A549 (cell line): ENCODE results near the gene ESYT2. TPM values are rescaled to one million over a fixed set of nuclear protein-coding genes. Genes with fewer than 3 reads are reported as not detected.

Source experiments
- ATAC-seq, 2 experiments: fragments of 200-7000 bp in 1 of 2; fragments of >200 bp in 1 of 2; cut with Nextera tagmentation in 1 of 2; cut with Tn5 transposase in 1 of 2; 3 replicates each; pipeline versions ENCODE4 v1.8.0 to v1.9.1; 2018 to 2020; ENCODE audit warnings: mild to moderate bottlenecking in 1 of 2, moderate library complexity in 1 of 2
- CTCF ChIA-PET: fragments of 300-600 bp; sonication (Branson Sonifier 250); formaldehyde crosslinking; extraction: SDS; loops from one replicate; lab custom pipeline; 2021; ENCODE audit warnings: antibody characterized with exemption, inconsistent platforms; lab: Yijun Ruan, JAX
- POLR2A ChIA-PET: fragments of 350-600 bp; formaldehyde crosslinking; extraction: SDS; loops from one replicate; lab custom pipeline; 2021; ENCODE audit warnings: antibody characterized with exemption, inconsistent platforms; lab: Yijun Ruan, JAX
- DNase-seq, 2 experiments: peaks; one replicate each; pipeline versions ENCODE4 v3.0.0 to v3.0.0-alpha.2; 2011 to 2016; ENCODE audit warnings: low read depth in 1 of 2, low spot score in 1 of 2
- FAIRE-seq: peaks from 2 replicates; lab custom pipeline; 2011; peaks lifted over from hg19 to GRCh38; lab: Jason Lieb, UNC
- H3K27ac ChIP-seq, 2 experiments: fragments of >200 bp; sonication (Bioruptor Twin); formaldehyde crosslinking; 3 replicates each; pipeline ENCODE4 v1.5.1; 2016 to 2017
- H3K4me1 ChIP-seq: fragments of >200 bp; sonication (Bioruptor Twin); formaldehyde crosslinking; 3 replicates; pipeline ENCODE4 v1.6.1; 2016
- H3K4me2 ChIP-seq: fragments of >200 bp; sonication (Bioruptor Twin); formaldehyde crosslinking; 3 replicates; pipeline ENCODE4 v1.6.1; 2016
- H3K4me3 ChIP-seq: fragments of >200 bp; sonication (Bioruptor Twin); formaldehyde crosslinking; 3 replicates; pipeline ENCODE4 v1.5.1; 2016
- H3K9me3 ChIP-seq: fragments of >200 bp; sonication (Bioruptor Twin); formaldehyde crosslinking; 3 replicates; pipeline ENCODE4 v1.6.1; 2016
- CEBPB ChIP-seq, 2 experiments: fragments of >200 bp in 1 of 2; sonication (Bioruptor Twin) in 1 of 2; formaldehyde crosslinking in 1 of 2; IDR thresholded peaks; 2 replicates each; pipeline ENCODE4 v1.6.1; 2012 to 2016
- EHMT2 ChIP-seq: fragments of 200-600 bp; sonication (generic); IDR thresholded peaks from 2 replicates; pipeline ENCODE4 v1.6.1; 2016; ENCODE audit warnings: antibody characterized with exemption, low read depth, mild to moderate bottlenecking, moderate library complexity
- ESRRA ChIP-seq: fragments of 150-350 bp; IDR thresholded peaks from 2 replicates; pipeline ENCODE4 v1.6.1; 2014; ENCODE audit warnings: mild to moderate bottlenecking, low read length, borderline replicate concordance
- FOSB ChIP-seq: fragments of 250-450 bp; sonication (Bioruptor Pico); IDR thresholded peaks from 2 replicates; pipeline ENCODE4 v1.5.0; 2020; ENCODE audit warnings: mild to moderate bottlenecking, moderate library complexity
- FOXS1 ChIP-seq: fragments of 250-450 bp; sonication (Bioruptor Pico); IDR thresholded peaks from 2 replicates; pipeline ENCODE4 v1.5.0; 2020; ENCODE audit warnings: mild to moderate bottlenecking, moderate library complexity
- HDAC2 ChIP-seq: fragments of 200-600 bp; sonication (generic); IDR thresholded peaks from 2 replicates; pipeline ENCODE4 v1.6.1; 2016
- HMGXB4 ChIP-seq: fragments of 250-450 bp; sonication (Bioruptor Pico); IDR thresholded peaks from 2 replicates; pipeline ENCODE4 v1.5.0; 2021; ENCODE audit warnings: mild to moderate bottlenecking, moderate library complexity, borderline replicate concordance
- HOXB13 ChIP-seq: fragments of 250-450 bp; sonication (Bioruptor Pico); IDR thresholded peaks from 2 replicates; pipeline ENCODE4 v1.5.0; 2020; ENCODE audit warnings: low read depth, mild to moderate bottlenecking, moderate library complexity
- KDM1A ChIP-seq: fragments of 200-600 bp; sonication (generic); IDR thresholded peaks from 2 replicates; pipeline ENCODE4 v1.6.1; 2016; ENCODE audit warnings: low read depth, mild to moderate bottlenecking
- KDM5A ChIP-seq: fragments of 200-600 bp; sonication (generic); IDR thresholded peaks from 2 replicates; pipeline ENCODE4 v1.6.1; 2016; ENCODE audit warnings: antibody characterized with exemption, mild to moderate bottlenecking
- MAFK ChIP-seq: fragments of 450-650 bp; IDR thresholded peaks from 2 replicates; pipeline ENCODE4 v1.6.1; 2014; ENCODE audit not compliant: partially characterized antibody
- PBX3 ChIP-seq: IDR thresholded peaks from 2 replicates; pipeline ENCODE4 v1.6.1; 2012
- POLR2AphosphoS2 ChIP-seq: conservative IDR thresholded peaks from 2 replicates; pipeline ENCODE4 v1.6.1; 2012; ENCODE audit warnings: low read length, improper control_type of control experiment, inconsistent platforms
- SREBF2 ChIP-seq: fragments of 450-650 bp; IDR thresholded peaks from 2 replicates; pipeline ENCODE4 v1.6.1; 2014; ENCODE audit warnings: mild to moderate bottlenecking, moderate library complexity
- ZSCAN20 ChIP-seq: fragments of 250-450 bp; sonication (Bioruptor Pico); IDR thresholded peaks from 2 replicates; pipeline ENCODE4 v1.8.0; 2022; ENCODE audit warnings: mild to moderate bottlenecking, moderate library complexity
- WGBS: methylation state at CpG from one replicate; pipeline ENCODE4 v1.1.6; 2017; ENCODE audit errors: missing lambda C conversion rate; 5-methylcytosine and 5-hydroxymethylcytosine counted together
- polyA plus RNA-seq, 4 experiments: library from polyadenylated mRNA; depleted of rRNA in 3 of 4; stranded (reverse); fragments of >200 nt; fragmentation: RNase III in 1 of 4; extraction: RNeasy Plus Mini Kit Qiagen cat#74134 plus additional on column Dnase treatment in 1 of 4; gene quantifications; 2 replicates in 3 of 4; 3 replicates in 1 of 4; pipeline ENCODE4 v1.2.3, GENCODE V29; 2011 to 2017
- TF ChIP-seq, protein P1 (sequence below): fragments of 150-350 bp; IDR thresholded peaks from 2 replicates; pipeline ENCODE4 v1.6.1; 2014; ENCODE audit warnings: low read depth, mild to moderate bottlenecking, low read length
- TF ChIP-seq, protein P2 (sequence below): IDR thresholded peaks from 2 replicates; pipeline ENCODE4 v1.6.1; 2012
- TF ChIP-seq, protein P3 (sequence below): fragments of 250-450 bp; sonication (Bioruptor Pico); IDR thresholded peaks from 2 replicates; pipeline ENCODE4 v1.5.0; 2020; ENCODE audit warnings: low read depth, mild to moderate bottlenecking, moderate library complexity

The ESYT2 gene
- polyA plus RNA-seq, 2 of the 4 experiments (the other 2 are of a cell fraction), result 45.8 to 77.0 TPM

DNA sequence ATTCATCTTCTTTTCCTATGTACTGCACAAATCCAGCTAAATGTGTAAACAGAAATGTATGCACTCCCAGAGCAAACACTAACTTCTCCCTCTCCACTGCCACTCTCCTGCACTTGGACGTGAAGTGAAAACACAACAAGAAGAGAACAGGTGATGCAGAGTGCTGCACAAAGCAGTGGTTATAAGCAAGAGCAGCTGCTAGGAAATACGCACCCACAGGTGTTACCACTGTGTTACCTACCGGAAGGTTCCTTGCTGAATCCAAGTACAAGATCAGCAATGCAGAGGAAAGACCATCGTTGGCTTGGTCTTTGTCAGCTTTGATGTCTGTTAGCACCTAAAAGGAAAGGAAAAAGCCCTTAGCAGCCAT is 70.1 kb downstream of the ESYT2 start:
- Histone ChIP-seq H3K4me2 (no peak overlapping the region), H3K4me3 (no peak overlapping the region), H3K4me1 (no peaks in the 10 kb centered on the region)
- CTCF ChIA-PET, result interaction anchor here (0.6 to 1.9 kb wide), 5 partner anchors 8 to 218 kb away, joined by 3 to 8 read pairs (median 3); no protein-coding TSS in a partner anchor
- no peak for ATAC-seq
- POLR2A ChIA-PET, result no interaction called here
- DNase-seq, result no peak
- TF ChIP-seq EHMT2 (no peak), FOXS1 (no peak), HDAC2 (no peak), ZSCAN20 (no peak), FOSB (CRISPR knock-in tag) (no peak), CEBPB (IDR thresholded peaks at IDR 0.05) (no peak), SREBF2 (no peak), KDM1A (no peak), HMGXB4 (CRISPR knock-in tag) (no peak), HOXB13 (CRISPR knock-in tag) (no peak), KDM5A (no peak)
- TF ChIP-seq, protein P1, sequence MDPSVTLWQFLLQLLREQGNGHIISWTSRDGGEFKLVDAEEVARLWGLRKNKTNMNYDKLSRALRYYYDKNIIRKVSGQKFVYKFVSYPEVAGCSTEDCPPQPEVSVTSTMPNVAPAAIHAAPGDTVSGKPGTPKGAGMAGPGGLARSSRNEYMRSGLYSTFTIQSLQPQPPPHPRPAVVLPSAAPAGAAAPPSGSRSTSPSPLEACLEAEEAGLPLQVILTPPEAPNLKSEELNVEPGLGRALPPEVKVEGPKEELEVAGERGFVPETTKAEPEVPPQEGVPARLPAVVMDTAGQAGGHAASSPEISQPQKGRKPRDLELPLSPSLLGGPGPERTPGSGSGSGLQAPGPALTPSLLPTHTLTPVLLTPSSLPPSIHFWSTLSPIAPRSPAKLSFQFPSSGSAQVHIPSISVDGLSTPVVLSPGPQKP, result no peak
- TF ChIP-seq, protein P2, sequence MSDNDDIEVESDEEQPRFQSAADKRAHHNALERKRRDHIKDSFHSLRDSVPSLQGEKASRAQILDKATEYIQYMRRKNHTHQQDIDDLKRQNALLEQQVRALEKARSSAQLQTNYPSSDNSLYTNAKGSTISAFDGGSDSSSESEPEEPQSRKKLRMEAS, result no peak
- TF ChIP-seq, protein P3, sequence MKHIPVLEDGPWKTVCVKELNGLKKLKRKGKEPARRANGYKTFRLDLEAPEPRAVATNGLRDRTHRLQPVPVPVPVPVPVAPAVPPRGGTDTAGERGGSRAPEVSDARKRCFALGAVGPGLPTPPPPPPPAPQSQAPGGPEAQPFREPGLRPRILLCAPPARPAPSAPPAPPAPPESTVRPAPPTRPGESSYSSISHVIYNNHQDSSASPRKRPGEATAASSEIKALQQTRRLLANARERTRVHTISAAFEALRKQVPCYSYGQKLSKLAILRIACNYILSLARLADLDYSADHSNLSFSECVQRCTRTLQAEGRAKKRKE (CRISPR knock-in tag), result no peak
- TF ChIP-seq, all 56 proteins: peak for 0
- Histone ChIP-seq H3K9me3 (no peaks in the 10 kb centered on the region), H3K27ac (no peak overlapping the region)
- WGBS, result 90% methylated on average over 4 of the region's 4 CpGs
- FAIRE-seq, result no peak

DNA sequence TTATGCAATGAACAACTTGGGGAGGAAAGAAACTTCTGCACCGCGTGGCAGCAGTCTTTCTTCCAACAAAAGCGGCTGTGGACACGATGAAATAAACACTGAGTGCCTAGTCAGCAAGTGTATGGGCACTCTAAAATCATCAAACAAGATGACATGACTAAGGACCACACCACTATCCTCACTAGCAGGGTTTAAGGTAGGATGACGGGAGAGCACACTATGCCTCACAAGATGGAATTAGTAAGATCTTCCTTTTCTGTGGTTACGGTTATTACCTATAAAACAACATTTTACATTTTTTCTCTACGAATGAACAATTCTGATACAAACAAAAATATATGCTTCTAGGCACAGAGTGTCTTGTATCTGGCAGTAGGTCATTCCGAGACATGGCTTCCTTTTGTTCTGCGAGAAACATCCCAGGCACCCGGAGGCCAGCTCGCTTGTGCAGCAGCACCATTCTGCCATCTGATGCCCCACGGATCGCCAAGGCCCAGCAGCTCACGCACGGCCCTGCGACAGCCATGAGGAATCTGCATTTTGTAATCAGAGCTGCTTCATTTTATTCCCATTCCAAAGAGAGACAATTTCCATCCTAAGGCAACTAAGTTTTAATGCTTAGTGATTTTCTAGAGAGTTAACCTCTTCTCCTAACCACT is 70.6 kb downstream of the ESYT2 start:
- ChIA-PET POLR2A (no interaction called here), CTCF (interaction anchor here (0.9 to 1.6 kb wide), 3 partner anchors 9 to 218 kb away, joined by 3 to 8 read pairs (median 3); no protein-coding TSS in a partner anchor)
- Histone ChIP-seq H3K27ac (no peak overlapping the region), H3K4me3 (no peak overlapping the region), H3K9me3 (no peaks in the 10 kb centered on the region), H3K4me1 (no peaks in the 10 kb centered on the region), H3K4me2 (no peak overlapping the region)
- FAIRE-seq (no peak), DNase-seq (no peak), ATAC-seq (no peak)
- TF ChIP-seq MAFK (peak; percentile 18), POLR2AphosphoS2 (no peak)
- WGBS, result 92% methylated on average over 16 of the region's 16 CpGs

DNA sequence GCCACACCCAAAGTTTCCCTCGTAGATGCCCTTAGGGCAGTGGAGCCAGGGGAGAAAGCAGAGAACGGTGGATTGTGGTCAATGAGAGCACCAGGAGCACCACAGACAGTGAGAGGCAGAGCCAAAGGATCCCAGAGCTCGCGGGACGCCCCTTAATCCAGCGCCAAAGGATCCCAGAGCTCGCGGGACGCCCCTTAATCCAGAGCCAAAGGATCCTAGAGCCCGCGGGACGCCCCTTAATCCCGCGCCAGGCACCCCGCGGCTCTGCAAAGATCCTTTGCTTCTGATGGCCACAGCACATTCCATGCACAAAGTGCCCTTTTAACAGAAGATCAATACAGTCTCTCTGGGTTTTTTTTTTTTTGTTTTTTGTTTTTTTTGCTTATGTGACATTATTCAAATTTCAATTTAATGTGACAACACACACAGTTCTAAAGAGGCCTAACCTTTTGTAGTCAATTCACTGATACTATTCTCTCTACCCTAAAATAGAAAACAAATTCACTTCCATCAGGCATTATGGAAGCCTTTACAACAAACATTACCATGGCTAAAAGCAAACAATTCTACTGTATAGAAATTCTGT is 71.8 kb downstream of the ESYT2 start:
- no peaks in the 10 kb centered on the region for H3K9me3 ChIP-seq
- H3K4me3 ChIP-seq, result no peak overlapping the region
- H3K4me2 ChIP-seq, result no peak overlapping the region
- DNase-seq, result no peak
- TF ChIP-seq MAFK, result peak; percentile 79
- no peak for TF ChIP-seq PBX3
- TF ChIP-seq ESRRA, result no peak
- no peak for TF ChIP-seq SREBF2
- no peak for ATAC-seq
- no peaks in the 10 kb centered on the region for H3K4me1 ChIP-seq
- H3K27ac ChIP-seq, result no peak overlapping the region
- ChIA-PET CTCF (interaction anchor here (1.5 kb wide), 1 partner anchor 10 kb away, joined by 3 read pairs; no protein-coding TSS in a partner anchor), POLR2A (no interaction called here)
- no peak for FAIRE-seq
- 96% methylated on average over 16 of the region's 16 CpGs for WGBS
